ENCODE results near the gene LCN1.
"Not testable (repeated sequence)": the region's sequence is repeated elsewhere in the genome, so short reads cannot be mapped to it uniquely, and the experiment has no call there.

DNA sequence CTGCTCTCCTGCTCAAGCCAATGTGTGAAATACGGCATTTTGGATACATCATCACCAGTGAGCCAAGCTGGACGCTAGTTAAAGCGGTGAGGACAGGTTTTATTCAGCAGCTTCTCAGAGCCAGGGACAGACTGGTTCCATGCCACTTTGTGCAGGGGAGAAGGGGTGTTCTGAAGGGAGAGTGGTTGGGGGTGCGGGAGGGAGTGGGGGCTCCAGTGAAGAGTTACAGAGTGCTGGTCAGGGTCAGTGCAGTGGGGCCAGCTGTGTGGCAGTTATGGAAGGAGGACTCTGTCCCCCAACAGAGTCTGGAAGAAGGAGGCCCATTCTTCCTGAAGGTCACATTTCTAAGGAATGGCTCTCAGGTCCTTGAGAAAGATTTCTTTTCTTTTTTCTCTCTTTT lies 13.6 kb downstream of the LCN1 start:
- TF ChIP-seq, protein P1, sequence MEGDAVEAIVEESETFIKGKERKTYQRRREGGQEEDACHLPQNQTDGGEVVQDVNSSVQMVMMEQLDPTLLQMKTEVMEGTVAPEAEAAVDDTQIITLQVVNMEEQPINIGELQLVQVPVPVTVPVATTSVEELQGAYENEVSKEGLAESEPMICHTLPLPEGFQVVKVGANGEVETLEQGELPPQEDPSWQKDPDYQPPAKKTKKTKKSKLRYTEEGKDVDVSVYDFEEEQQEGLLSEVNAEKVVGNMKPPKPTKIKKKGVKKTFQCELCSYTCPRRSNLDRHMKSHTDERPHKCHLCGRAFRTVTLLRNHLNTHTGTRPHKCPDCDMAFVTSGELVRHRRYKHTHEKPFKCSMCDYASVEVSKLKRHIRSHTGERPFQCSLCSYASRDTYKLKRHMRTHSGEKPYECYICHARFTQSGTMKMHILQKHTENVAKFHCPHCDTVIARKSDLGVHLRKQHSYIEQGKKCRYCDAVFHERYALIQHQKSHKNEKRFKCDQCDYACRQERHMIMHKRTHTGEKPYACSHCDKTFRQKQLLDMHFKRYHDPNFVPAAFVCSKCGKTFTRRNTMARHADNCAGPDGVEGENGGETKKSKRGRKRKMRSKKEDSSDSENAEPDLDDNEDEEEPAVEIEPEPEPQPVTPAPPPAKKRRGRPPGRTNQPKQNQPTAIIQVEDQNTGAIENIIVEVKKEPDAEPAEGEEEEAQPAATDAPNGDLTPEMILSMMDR (IDR thresholded peaks at IDR 0.05 in 4 of 5, conservative IDR thresholded peaks at IDR 0.05 in 1 of 5) = not testable (repeated sequence)
- not testable (repeated sequence) for TF ChIP-seq POLR2A (IDR thresholded peaks at IDR 0.05)
